ENCODE data around the gene NUTM2G.
"Not testable (repeated sequence)": the region's sequence is repeated elsewhere in the genome, so short reads cannot be mapped to it uniquely, and the experiment has no call there.

The NUTM2G gene

DNA sequence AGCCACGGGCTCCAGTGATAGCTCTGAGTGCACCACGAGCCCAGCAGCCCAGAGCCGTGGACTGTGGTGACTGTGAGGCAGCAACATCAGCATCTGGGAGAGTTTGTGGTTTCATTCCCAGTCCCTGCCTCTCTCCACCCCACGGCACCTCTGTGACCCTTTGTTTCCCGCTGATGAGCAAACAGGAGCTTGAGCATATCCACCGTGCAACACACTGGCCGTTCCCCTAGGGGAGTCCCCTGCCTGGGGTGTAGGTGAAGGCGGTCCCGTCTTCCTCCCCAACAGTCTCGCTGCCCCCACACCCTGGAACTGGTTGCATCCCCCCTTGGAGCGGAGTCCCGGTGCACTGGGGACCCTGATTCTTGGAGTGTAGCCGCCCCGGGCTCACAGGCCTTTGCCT, 5.5 kb downstream of the NUTM2G start:
- H3K4me1 Mint-ChIP-seq (ENCODE audit: low read depth); intact Hi-C loops (cut with micrococcal nuclease); H3K4me3 Mint-ChIP-seq; H3K9me3 Mint-ChIP-seq; H3K27me3 Mint-ChIP-seq; H3K27ac Mint-ChIP-seq: not testable (repeated sequence)
- peaks cover 18% of the 10 kb centered on the region for H3K36me3 Mint-ChIP-seq (ENCODE audit: low read depth)

DNA sequence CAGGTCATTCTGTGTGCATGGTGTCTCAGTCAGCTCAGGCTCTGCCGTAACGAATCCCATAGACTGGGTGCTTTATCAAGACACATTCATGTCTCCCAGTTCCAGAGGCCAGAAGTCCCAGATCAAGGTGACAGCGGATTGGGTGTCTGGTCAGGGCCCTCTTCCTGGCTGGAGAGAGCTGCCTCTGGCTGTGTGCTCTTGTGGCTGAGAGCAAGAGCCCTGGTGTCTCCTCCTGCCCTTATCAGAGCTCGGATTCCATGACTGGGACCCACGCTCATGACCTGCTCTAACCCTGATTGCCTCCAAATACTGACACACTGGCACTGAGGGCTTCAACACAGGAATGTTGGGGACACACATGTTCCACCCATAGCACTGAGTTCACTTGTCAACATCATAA, 6.1 kb downstream of the NUTM2G start:
- H3K27ac Mint-ChIP-seq; H3K27me3 Mint-ChIP-seq; H3K4me3 Mint-ChIP-seq; H3K9me3 Mint-ChIP-seq; intact Hi-C loops (cut with micrococcal nuclease); H3K4me1 Mint-ChIP-seq (ENCODE audit: low read depth): not testable (repeated sequence)
- H3K36me3 Mint-ChIP-seq (ENCODE audit: low read depth), result peaks cover 18% of the 10 kb centered on the region

DNA sequence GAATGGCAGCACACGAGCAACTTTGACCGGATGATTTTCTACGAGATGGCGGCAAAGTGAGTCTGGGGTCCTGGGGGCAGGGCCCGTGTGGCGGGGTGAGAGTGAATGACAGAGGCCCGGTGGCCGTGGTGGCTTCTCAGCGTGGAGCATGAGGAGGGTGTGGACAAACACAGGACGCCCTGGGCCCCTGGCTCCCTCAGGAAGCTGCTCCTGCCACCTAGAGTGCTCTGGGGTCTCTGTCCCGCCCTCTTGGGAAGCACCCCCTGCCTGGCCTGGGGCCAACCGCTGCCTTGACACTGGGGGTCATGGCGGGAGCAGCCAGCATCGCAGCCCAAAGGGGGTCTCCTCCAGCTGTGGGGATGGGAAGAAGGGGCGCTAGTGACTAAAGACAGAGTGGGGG, 6.8 kb downstream of the NUTM2G start:
- H3K27ac Mint-ChIP-seq; H3K9me3 Mint-ChIP-seq; intact Hi-C loops (cut with micrococcal nuclease); H3K27me3 Mint-ChIP-seq; H3K4me1 Mint-ChIP-seq (ENCODE audit: low read depth); H3K4me3 Mint-ChIP-seq: not testable (repeated sequence)
- H3K36me3 Mint-ChIP-seq (ENCODE audit: low read depth), result peaks cover 18% of the 10 kb centered on the region

DNA sequence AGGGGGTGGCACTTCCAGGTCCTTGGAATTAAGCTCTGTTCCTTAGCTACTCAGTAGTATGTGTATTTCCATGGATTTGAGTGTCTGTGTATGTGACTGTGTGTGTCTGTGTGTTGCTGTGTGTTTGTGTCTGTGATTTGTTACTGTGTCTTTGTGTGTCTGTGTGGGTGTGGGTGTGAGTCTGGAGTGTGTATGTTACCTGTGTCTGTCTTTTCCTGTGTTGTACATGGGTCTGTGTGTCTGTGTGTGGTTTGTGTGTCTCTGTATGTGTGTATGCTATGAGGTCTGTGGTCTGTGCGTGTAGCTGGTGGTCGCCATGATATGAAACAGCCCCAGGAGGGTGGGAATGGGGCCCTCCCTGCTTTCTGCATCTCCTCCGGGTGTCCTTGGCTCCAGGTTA, 8.8 kb downstream of the NUTM2G start:
- H3K4me3 Mint-ChIP-seq; intact Hi-C loops (cut with micrococcal nuclease); H3K27ac Mint-ChIP-seq; H3K27me3 Mint-ChIP-seq; H3K4me1 Mint-ChIP-seq (ENCODE audit: low read depth); H3K9me3 Mint-ChIP-seq: not testable (repeated sequence)
- H3K36me3 Mint-ChIP-seq (ENCODE audit: low read depth), result peaks cover 18% of the 10 kb centered on the region

DNA sequence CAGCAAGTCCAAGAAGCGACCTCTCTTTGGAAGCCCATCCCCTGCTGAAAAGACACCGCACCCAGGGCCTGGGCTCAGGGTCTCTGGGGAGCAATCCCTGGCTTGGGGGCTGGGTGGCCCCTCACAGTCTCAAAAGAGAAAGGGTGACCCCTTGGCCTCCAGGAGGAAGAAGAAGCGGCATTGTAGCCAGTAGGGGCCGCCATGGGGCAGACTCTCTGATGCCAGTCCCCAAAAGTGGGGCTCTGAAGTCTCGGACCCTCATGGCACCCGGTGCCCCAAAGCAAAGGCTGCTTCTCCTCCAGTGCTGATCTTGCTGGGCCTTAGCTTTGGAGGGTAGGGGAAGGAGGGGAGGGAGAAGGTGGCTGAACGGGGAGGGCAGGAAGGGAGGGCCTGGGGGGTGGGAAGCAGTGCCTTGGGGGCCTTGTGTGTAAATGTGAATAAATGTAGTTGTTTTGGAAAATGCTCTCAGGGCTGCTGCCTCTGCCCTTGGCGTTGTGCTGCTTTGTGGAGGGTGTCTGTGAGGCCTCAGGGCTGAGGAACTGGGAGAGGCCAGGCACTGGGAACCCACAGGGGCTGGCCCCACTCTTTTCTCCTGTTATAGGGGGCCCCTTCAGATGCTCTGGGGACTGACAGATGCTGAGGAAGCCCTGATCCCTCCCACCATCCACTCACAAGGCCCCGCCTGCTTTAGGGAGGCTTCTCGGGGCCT, 10.5 kb downstream of the NUTM2G start:
- H3K27ac Mint-ChIP-seq; intact Hi-C loops (cut with micrococcal nuclease): not testable (repeated sequence)

DNA sequence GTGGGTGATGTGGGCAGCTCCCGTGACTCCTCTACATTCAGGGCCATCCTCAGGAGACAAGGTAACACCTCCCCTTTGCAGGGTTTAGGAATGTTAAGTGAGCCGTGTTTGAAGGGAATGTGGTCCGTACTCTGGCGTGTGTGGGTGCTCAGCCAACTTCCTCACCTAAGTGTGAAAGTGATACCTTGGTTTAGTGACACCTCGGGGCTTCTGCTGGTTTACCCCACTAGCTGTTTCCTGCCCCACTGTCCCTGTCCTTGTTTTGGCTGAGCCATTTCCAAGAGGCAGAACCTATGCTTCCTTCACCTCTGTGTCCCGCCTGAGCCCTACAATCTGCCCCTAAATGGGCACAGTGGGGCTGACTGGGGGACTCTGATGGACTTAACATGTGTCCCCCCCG, 12.3 kb downstream of the NUTM2G start:
- H3K9me3 Mint-ChIP-seq; H3K27ac Mint-ChIP-seq; H3K4me1 Mint-ChIP-seq (ENCODE audit: low read depth); H3K4me3 Mint-ChIP-seq; intact Hi-C loops (cut with micrococcal nuclease); H3K27me3 Mint-ChIP-seq: not testable (repeated sequence)
- H3K36me3 Mint-ChIP-seq (ENCODE audit: low read depth), result peaks cover 11% of the 10 kb centered on the region

More for the DNA sequence above, 10.5 kb downstream of the NUTM2G start:
- H3K27me3 Mint-ChIP-seq; H3K4me1 Mint-ChIP-seq (ENCODE audit: low read depth); H3K4me3 Mint-ChIP-seq; H3K9me3 Mint-ChIP-seq: not testable (repeated sequence)
- peaks cover 11% of the 10 kb centered on the region for H3K36me3 Mint-ChIP-seq (ENCODE audit: low read depth)

DNA sequence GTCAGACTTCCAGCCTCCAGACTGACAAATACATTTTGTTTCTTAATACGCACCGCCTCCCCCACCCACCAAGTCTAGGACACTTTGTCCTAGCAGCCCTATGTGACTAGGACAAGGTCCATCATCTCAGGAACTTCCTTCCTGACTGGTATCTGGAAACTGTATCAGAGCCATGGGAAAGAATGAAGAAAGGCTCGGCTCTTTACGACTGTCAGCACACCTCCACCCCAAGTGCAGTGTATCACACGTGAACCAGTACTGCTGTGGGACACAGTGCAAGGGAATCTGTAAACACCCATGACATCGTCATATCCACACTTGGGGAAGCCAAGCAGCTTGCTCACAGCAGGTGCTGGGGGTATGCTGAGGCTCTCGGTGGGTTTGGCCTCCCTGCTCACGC, 13.0 kb downstream of the NUTM2G start:
- intact Hi-C loops (cut with micrococcal nuclease); H3K27me3 Mint-ChIP-seq; H3K27ac Mint-ChIP-seq; H3K4me1 Mint-ChIP-seq (ENCODE audit: low read depth); H3K9me3 Mint-ChIP-seq; H3K4me3 Mint-ChIP-seq: not testable (repeated sequence)
- H3K36me3 Mint-ChIP-seq (ENCODE audit: low read depth), result peaks cover 15% of the 10 kb centered on the region

DNA sequence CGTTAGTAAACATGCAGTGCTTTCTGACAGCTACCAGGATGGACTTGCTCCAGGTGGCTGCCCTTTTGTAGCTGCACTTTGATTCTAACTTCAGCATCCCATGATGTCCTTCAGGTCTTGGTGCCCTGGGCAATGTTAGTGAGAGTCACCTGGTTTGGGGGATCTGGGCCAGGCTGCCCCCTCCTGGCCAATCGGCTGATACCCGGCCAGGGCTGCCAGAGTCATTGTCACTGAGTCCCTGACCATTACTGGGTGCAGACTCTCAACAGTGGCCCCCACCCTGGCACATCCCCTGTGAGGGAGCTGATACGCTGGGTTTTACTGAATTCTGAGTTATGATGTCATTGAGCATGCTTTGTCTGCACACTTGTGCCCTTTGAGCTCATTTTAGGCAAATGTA, 13.5 kb downstream of the NUTM2G start:
- H3K36me3 Mint-ChIP-seq (ENCODE audit: low read depth), result peaks cover 17% of the 10 kb centered on the region
- H3K27me3 Mint-ChIP-seq, result not testable (repeated sequence)

DNA sequence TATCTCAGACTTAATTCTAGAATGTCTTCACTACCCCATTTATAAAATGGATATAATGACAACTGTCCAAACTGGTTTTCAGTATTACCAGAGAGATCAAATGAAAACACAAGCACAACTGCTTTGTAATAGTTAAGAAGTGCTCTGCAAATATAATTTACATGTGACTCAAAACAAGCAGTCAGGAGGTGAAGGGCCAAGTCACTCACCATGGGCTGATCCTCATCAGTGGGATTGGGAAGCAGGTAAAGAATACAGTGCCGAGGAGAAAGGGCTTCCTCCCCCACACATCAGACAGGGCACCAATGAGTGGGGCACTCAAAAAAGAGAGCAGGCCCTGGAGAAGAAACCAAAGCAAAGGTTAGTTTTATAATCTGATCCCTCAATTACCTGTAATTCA, 20.7 kb downstream of the NUTM2G start:
- H3K36me3 Mint-ChIP-seq (ENCODE audit: low read depth), result peaks cover 28% of the 10 kb centered on the region
- H3K27me3 Mint-ChIP-seq; H3K27ac Mint-ChIP-seq; H3K9me3 Mint-ChIP-seq; H3K4me1 Mint-ChIP-seq (ENCODE audit: low read depth); H3K4me3 Mint-ChIP-seq; intact Hi-C loops (cut with micrococcal nuclease): not testable (repeated sequence)

More for the DNA sequence above, 13.5 kb downstream of the NUTM2G start:
- H3K27ac Mint-ChIP-seq; H3K4me3 Mint-ChIP-seq; H3K4me1 Mint-ChIP-seq (ENCODE audit: low read depth); intact Hi-C loops (cut with micrococcal nuclease); H3K9me3 Mint-ChIP-seq: not testable (repeated sequence)

DNA sequence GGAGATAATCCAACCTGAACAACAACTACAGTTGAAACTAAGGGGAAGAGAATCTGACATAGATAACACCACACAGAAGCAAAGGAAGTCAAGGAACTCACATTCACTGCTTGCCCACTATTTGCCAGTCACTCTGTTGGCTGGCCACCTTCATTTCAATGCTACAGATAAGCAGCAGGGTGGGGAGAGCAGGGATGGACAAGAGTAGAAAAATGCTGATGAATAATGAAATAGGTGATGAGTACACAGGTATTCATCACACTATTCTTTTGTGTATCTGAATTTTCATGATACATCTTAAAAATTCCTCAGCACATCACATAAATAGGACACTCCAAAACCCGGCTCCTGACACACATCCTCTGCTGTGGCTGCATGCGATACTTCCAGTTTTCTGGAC, 21.9 kb downstream of the NUTM2G start:
- H3K27me3 Mint-ChIP-seq; intact Hi-C loops (cut with micrococcal nuclease): not testable (repeated sequence)

DNA sequence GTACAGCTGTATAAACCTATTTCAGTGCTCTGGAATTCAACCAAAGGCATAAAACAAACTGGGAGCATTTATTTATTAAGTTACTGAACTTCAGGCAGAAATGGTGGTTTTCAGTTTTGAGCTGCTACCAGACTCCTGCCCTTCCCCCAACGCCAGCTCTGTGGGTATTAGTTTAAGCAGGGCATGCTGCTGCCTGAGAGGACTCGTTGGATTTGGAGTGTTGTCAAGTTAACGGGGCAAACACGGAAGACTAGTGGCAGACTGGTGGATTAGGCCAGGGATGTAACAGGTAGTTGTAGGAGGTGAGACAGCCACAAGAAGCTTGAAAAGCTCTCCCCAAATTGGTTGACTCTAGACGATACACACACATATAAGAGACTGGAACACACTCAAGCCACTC, 38.9 kb downstream of the NUTM2G start:
- intact Hi-C loops (cut with micrococcal nuclease); H3K27ac Mint-ChIP-seq; H3K4me1 Mint-ChIP-seq (ENCODE audit: low read depth): not testable (repeated sequence)

More for the DNA sequence above, 21.9 kb downstream of the NUTM2G start:
- not testable (repeated sequence) for H3K4me1 Mint-ChIP-seq (ENCODE audit: low read depth); H3K9me3 Mint-ChIP-seq; H3K27ac Mint-ChIP-seq; H3K4me3 Mint-ChIP-seq
- H3K36me3 Mint-ChIP-seq (ENCODE audit: low read depth), result peaks cover 28% of the 10 kb centered on the region

DNA sequence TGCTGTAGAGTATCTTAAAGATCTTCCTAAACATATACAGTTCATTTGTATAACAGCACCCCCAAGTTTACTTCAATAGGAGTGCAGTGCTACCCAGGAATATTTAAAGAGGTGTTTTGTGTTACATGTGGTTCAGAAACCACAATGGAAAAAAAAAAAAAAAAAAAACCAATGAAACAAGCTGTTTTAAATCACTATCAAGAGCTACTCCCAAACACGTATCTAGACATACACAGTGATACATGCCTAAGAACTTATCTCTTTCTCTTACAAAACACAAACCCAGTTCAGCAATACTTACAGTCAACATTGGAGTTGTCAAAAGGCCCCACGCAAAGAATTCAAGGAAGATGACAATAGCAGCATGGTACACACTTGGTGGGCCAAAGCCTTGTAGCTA, 43.9 kb downstream of the NUTM2G start:
- H3K4me1 Mint-ChIP-seq (ENCODE audit: low read depth); intact Hi-C loops (cut with micrococcal nuclease); H3K27me3 Mint-ChIP-seq; H3K9me3 Mint-ChIP-seq; H3K4me3 Mint-ChIP-seq; H3K27ac Mint-ChIP-seq: not testable (repeated sequence)
- H3K36me3 Mint-ChIP-seq (ENCODE audit: low read depth), result peaks cover 38% of the 10 kb centered on the region

More for the DNA sequence above, 38.9 kb downstream of the NUTM2G start:
- H3K4me3 Mint-ChIP-seq, H3K9me3 Mint-ChIP-seq, H3K27me3 Mint-ChIP-seq: not testable (repeated sequence)
- H3K36me3 Mint-ChIP-seq (ENCODE audit: low read depth), result peaks cover 47% of the 10 kb centered on the region

DNA sequence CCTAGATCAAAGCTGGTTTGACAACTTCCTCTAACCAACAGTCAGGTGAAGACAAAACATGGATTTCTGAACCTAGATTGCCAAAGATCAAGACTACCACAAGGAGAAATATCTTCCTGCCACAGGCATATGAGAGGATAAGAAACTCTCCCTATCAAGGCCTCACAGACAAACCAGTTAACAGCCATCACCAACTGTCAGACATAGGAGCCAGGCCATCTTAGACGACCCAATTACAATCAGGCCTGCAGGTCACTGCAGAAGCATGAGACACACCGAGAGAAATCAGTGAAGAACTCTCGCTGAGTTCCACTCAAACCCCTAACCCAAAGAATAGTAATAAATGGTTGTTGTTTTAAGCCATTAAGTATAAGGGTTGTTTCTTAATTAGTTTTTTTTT, 45.4 kb downstream of the NUTM2G start:
- H3K27ac Mint-ChIP-seq; H3K4me3 Mint-ChIP-seq; H3K27me3 Mint-ChIP-seq; H3K9me3 Mint-ChIP-seq; intact Hi-C loops (cut with micrococcal nuclease); H3K4me1 Mint-ChIP-seq (ENCODE audit: low read depth): not testable (repeated sequence)
- peaks cover 27% of the 10 kb centered on the region for H3K36me3 Mint-ChIP-seq (ENCODE audit: low read depth)

DNA sequence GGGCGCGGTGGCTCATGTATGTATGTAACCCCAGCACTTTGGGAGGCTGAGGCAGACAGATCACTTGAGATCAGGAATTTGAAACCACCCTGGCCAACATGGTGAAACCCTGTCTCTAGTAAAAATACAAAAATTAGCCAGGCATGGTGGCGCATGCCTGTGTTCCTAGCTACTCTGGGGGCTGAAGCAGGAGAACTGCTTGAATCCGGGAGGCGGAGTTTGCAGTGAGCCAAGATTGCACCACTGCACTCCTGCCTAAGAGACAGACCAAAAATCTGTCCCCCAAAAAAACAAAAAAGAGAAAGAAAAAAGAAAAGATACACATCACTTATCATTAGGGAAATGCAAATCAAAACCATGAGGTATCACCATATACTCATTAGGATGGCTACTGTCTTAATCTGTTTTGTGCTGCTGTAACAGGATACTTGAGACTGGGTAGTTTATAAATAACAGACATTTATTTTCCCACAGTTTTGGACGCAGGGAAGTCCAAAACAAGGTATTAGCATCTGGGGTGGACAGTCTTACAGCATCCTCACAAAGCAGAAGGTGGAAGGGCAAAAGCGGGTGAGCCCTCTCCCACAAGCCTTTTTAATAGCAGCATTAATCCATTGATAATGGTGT, 55.0 kb downstream of the NUTM2G start:
- H3K4me1 Mint-ChIP-seq (ENCODE audit: low read depth); H3K4me3 Mint-ChIP-seq; H3K27ac Mint-ChIP-seq; H3K36me3 Mint-ChIP-seq (ENCODE audit: low read depth); H3K9me3 Mint-ChIP-seq; intact Hi-C loops (cut with micrococcal nuclease); H3K27me3 Mint-ChIP-seq: not testable (repeated sequence)

DNA sequence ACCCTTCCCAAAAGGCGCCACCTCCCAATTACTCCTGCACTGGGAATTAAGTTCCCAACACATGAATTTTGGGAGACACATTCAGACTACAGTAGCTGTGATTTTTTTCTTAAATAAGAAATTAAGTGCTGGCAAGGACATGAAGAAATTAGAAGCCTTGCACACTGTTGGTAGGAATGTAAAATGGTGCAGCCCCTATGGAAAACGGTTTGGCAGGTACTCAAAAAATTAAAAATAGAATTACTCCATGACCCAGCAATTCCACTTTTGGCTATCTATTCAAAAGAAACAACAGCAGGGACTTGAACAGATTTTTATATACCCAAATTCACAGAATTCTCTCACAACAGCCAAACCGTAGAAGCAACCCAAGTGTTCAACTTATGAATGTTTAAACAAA, 55.5 kb downstream of the NUTM2G start:
- H3K36me3 Mint-ChIP-seq (ENCODE audit: low read depth); H3K9me3 Mint-ChIP-seq; intact Hi-C loops (cut with micrococcal nuclease): not testable (repeated sequence)

More for the DNA sequence above, 55.5 kb downstream of the NUTM2G start:
- H3K27me3 Mint-ChIP-seq; H3K4me3 Mint-ChIP-seq; H3K4me1 Mint-ChIP-seq (ENCODE audit: low read depth); H3K27ac Mint-ChIP-seq: not testable (repeated sequence)
